ENCODE measurements around the gene DPP4.

The DPP4 gene

DNA sequence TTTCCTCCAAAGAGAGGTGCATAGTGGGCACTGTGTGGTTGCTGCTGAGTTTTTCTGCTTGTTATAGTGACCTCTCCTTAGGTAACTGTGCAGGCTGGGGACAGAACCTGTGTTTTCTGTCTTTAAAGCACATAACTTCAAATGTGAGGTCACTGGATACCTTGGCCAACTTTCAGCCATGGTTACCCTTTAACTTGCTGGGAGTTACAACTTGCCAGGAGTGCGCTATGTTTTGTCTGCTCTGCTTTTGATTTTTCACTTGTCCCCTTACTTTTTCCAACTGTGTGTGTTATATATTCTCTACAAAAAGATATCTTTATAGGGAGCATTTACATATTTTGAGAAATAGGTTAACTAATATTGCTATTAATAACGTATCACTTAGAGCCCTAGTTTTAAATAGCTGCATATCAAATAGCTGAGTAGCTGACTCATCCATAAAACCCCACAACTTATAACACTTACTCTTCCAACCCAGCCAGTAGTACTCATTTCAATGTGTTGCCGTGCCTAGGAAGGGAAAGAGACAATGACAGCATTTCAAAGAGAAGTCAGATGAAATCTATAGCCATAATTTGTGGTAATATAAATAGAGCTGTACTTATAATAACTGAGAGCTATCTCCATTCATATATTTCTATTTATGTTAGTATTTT lies 51.6 kb downstream of the DPP4 start:
- Histone ChIP-seq H3K27me3 (ENCODE audit: insufficient read depth, low read length, poor library complexity) (no peaks in the 10 kb centered on the region), H3K4me3 (ENCODE audit: low read depth in 1 of 2, low read length in 2 of 2) (no peak overlapping the region), H2AFZ (ENCODE audit: low read depth, low read length) (no peak overlapping the region), H3K9me3 (ENCODE audit: insufficient read depth, low read length, severe bottlenecking) (no peaks in the 10 kb centered on the region), H3K4me2 (ENCODE audit: insufficient read depth, low read length) (no peak overlapping the region), H3K36me3 (ENCODE audit: insufficient read depth, low read length) (peaks cover 96% of the 10 kb centered on the region), H3K79me2 (ENCODE audit: insufficient read depth, low read length) (no peaks in the 10 kb centered on the region), H3K27ac (ENCODE audit: low read length) (peak overlapping the region; percentile 2; the same call in 1 of the 2 replicates), H4K20me1 (ENCODE audit: insufficient read depth, low read length) (no peaks in the 10 kb centered on the region), H3K9ac (ENCODE audit: low read depth, low read length) (no peak overlapping the region), H3K4me1 (ENCODE audit: insufficient read depth, low read length) (peaks cover 4% of the 10 kb centered on the region; the same call in 1 of the 2 replicates)
- TF ChIP-seq CTCF (IDR thresholded peaks at IDR 0.05; ENCODE audit: borderline replicate concordance, extremely low read depth, low read length, poor library complexity, severe bottlenecking) (no peak), EZH2 (IDR thresholded peaks at IDR 0.05; ENCODE audit: borderline replicate concordance, low read depth, low read length, severe bottlenecking) (no peak)
- ATAC-seq (ENCODE audit: insufficient read depth, low read depth): no peak
- DNase-seq: no peak

DNA sequence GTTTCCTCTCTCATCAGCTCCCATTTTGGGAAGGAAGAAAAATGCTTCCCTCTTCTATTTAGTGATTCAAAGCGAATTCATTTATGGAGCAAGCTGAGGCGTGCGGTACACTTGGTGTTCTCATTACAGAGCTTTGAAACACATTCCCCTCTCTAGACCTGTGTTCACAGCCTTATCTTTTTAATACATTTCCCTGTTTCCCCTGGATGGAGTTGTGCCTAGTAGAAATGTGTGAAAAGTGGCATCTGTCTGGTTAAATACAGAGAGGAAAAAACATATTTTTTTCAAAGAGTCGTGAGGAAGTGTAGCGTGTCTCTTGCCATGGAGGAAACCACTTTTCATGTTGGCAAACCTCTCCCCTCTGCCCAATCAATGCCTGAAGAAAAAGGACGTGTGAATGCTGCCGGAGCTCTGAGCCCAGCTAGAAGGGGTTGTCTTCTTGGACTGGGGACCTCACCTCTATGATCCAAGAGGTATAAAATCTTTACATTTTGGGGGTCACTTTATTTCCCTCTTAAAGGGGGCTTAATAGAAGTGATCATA lies 52.4 kb downstream of the DPP4 start:
- Histone ChIP-seq H2AFZ (ENCODE audit: low read depth, low read length) (no peak overlapping the region), H3K4me3 (ENCODE audit: low read depth in 1 of 2, low read length in 2 of 2) (no peak overlapping the region), H3K79me2 (ENCODE audit: insufficient read depth, low read length) (no peaks in the 10 kb centered on the region), H3K36me3 (ENCODE audit: insufficient read depth, low read length) (peaks cover 95% of the 10 kb centered on the region), H3K27ac (ENCODE audit: low read length) (peak overlapping the region; percentile 44), H3K4me2 (ENCODE audit: insufficient read depth, low read length) (no peak overlapping the region), H3K27me3 (ENCODE audit: insufficient read depth, low read length, poor library complexity) (no peaks in the 10 kb centered on the region), H4K20me1 (ENCODE audit: insufficient read depth, low read length) (no peaks in the 10 kb centered on the region), H3K4me1 (ENCODE audit: insufficient read depth, low read length) (peaks cover 6% of the 10 kb centered on the region), H3K9ac (ENCODE audit: low read depth, low read length) (no peak overlapping the region), H3K9me3 (ENCODE audit: insufficient read depth, low read length, severe bottlenecking) (no peaks in the 10 kb centered on the region)
- no peak for DNase-seq
- TF ChIP-seq EZH2 (IDR thresholded peaks at IDR 0.05; ENCODE audit: borderline replicate concordance, low read depth, low read length, severe bottlenecking) (no peak), CTCF (IDR thresholded peaks at IDR 0.05; ENCODE audit: borderline replicate concordance, extremely low read depth, low read length, poor library complexity, severe bottlenecking) (no peak)
- ATAC-seq (ENCODE audit: insufficient read depth, low read depth): no peak

DNA sequence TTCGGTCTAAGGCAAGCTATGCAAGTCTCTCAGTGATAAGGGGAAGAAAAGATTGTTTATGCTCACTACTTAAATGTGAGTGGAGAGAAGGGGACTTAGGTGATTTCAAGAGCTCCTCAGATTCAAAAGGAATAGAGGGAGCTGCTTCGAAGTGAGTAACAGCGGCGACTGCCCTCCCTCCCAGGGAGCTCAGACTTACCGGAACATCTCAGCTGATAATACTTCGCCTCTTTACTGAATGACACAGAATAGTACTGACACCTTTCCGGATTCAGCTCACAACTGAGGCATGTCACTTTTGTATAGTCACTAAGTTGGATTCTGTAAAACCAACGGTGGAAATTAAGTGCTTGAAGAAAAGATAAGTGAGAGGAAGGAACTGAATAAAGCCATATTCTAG lies 55.5 kb downstream of the DPP4 start:
- DNase-seq: no peak
- no peaks in the 10 kb centered on the region for H4K20me1 ChIP-seq (ENCODE audit: insufficient read depth, low read length)

More for the DNA sequence above, 55.5 kb downstream of the DPP4 start:
- no peak overlapping the region for H3K4me3 ChIP-seq (ENCODE audit: low read depth in 1 of 2, low read length in 2 of 2)
- peak overlapping the region; percentile 32; the same call in 1 of the 2 replicates for H3K27ac ChIP-seq (ENCODE audit: low read length)
- no peak for TF ChIP-seq CTCF (IDR thresholded peaks at IDR 0.05; ENCODE audit: borderline replicate concordance, extremely low read depth, low read length, poor library complexity, severe bottlenecking)
- TF ChIP-seq EZH2 (IDR thresholded peaks at IDR 0.05; ENCODE audit: borderline replicate concordance, low read depth, low read length, severe bottlenecking): no peak
- no peak overlapping the region for H3K4me2 ChIP-seq (ENCODE audit: insufficient read depth, low read length)
- H3K9ac ChIP-seq (ENCODE audit: low read depth, low read length): no peak overlapping the region
- no peaks in the 10 kb centered on the region for H3K27me3 ChIP-seq (ENCODE audit: insufficient read depth, low read length, poor library complexity)
- H3K79me2 ChIP-seq (ENCODE audit: insufficient read depth, low read length): no peaks in the 10 kb centered on the region
- peaks cover 92% of the 10 kb centered on the region for H3K36me3 ChIP-seq (ENCODE audit: insufficient read depth, low read length)
- no peak for ATAC-seq (ENCODE audit: insufficient read depth, low read depth)
- H2AFZ ChIP-seq (ENCODE audit: low read depth, low read length): no peak overlapping the region
- H3K9me3 ChIP-seq (ENCODE audit: insufficient read depth, low read length, severe bottlenecking): no peaks in the 10 kb centered on the region
- peaks cover 34% of the 10 kb centered on the region for H3K4me1 ChIP-seq (ENCODE audit: insufficient read depth, low read length)

Measured in DND-41 (cell line).